K562 (cell line): Measurements from ENCODE around the gene PRND. TPM values are rescaled to one million over a fixed set of nuclear protein-coding genes. Genes with fewer than 3 reads are reported as not detected.

Experiments
- ATAC-seq: fragments of 200-7000 bp; cut with Tn5 transposase; 3 replicates; pipeline ENCODE4 v1.9.1; 2020; ENCODE audit warnings: moderate library complexity
- BruUV-seq: library from RNA; stranded (reverse); fragments of 400-500 nt; replicated peaks from 2 replicates; lab custom pipeline; 2021; lab: Mats Ljungman, UMichigan
- CTCF ChIA-PET: fragments of 300-600 bp; formaldehyde crosslinking; extraction: SDS; loops from one replicate; lab custom pipeline; 2021; ENCODE audit warnings: low intra/inter-chr PET ratio; lab: Yijun Ruan, JAX
- POLR2A ChIA-PET: fragments of 300-600, 350-650 bp; sonication (Branson Sonifier 250); formaldehyde crosslinking; extraction: SDS; loops from one replicate; lab custom pipeline; 2021; ENCODE audit warnings: antibody characterized with exemption, inconsistent platforms; lab: Yijun Ruan, JAX
- DNase-seq, 4 experiments: peaks; one replicate each; pipeline versions ENCODE4 v3.0.0 to v3.0.0-alpha.2; 2011 to 2018; ENCODE audit warnings: low spot score in 3 of 4, mixed read lengths in 3 of 4; ENCODE audit errors: extremely low read depth in 1 of 4
- FAIRE-seq: peaks from 2 replicates; lab custom pipeline; 2011; peaks lifted over from hg19 to GRCh38; lab: Jason Lieb, UNC
- H2AFZ ChIP-seq: 2 replicates; pipeline ENCODE4 v1.6.0; 2011; ENCODE audit warnings: low read depth, low read length, control low read depth, inconsistent platforms
- H3K27ac ChIP-seq: fragments of 200-600 bp; 3 replicates; pipeline ENCODE4 v1.8.0; 2011; ENCODE audit warnings: low read depth, mild to moderate bottlenecking, control low read depth, inconsistent platforms, low read length, moderate library complexity, mixed read lengths; ENCODE audit errors: extremely low read depth
- H3K27me3 ChIP-seq, 2 experiments: fragments of 300-600 bp in 1 of 2; 2 replicates in 1 of 2; 3 replicates in 1 of 2; pipeline versions ENCODE4 v1.6.0 to v1.8.0; 2011; ENCODE audit warnings: inconsistent platforms in 2 of 2, low read length in 2 of 2, mild to moderate bottlenecking in 1 of 2, mixed read lengths in 1 of 2, moderate library complexity in 1 of 2; ENCODE audit not compliant: control insufficient read depth in 2 of 2, insufficient read depth in 2 of 2
- H3K36me3 ChIP-seq: fragments of 300-600 bp; 3 replicates; pipeline ENCODE4 v1.8.0; 2011; ENCODE audit warnings: mild to moderate bottlenecking, low read length, inconsistent platforms; ENCODE audit not compliant: control insufficient read depth, insufficient read depth
- H3K4me1 ChIP-seq, 2 experiments: fragments of 200-600 bp in 1 of 2; replicated peaks in 1 of 2; 2 replicates in 1 of 2; 3 replicates in 1 of 2; pipeline versions ENCODE4 v1.5.1 to v1.8.0; 2011; ENCODE audit warnings: inconsistent platforms in 2 of 2, low read length in 2 of 2, mild to moderate bottlenecking in 1 of 2, mixed read lengths in 1 of 2, moderate library complexity in 1 of 2; ENCODE audit not compliant: control insufficient read depth in 2 of 2, insufficient read depth in 2 of 2
- H3K4me2 ChIP-seq: 2 replicates; pipeline ENCODE4 v1.6.1; 2011; ENCODE audit warnings: low read length, control low read depth, inconsistent platforms, mixed read lengths; ENCODE audit not compliant: insufficient read depth
- H3K4me3 ChIP-seq: fragments of 200-600 bp; sonication (generic), shearing (Covaris generic); 2 replicates; pipeline ENCODE4 v1.5.1; 2016; ENCODE audit warnings: control low read depth, inconsistent platforms
- H3K79me2 ChIP-seq: fragments of 200-600 bp; 3 replicates; pipeline ENCODE4 v1.8.0; 2011; ENCODE audit warnings: low read length, inconsistent platforms; ENCODE audit not compliant: control insufficient read depth, insufficient read depth
- H3K9ac ChIP-seq, 2 experiments: 2 replicates each; pipeline versions ENCODE4 v1.6.0 to v1.6.1; 2011; ENCODE audit warnings: low read depth in 2 of 2, low read length in 2 of 2, control low read depth in 1 of 2, inconsistent platforms in 1 of 2, mild to moderate bottlenecking in 1 of 2, mixed read lengths in 1 of 2; ENCODE audit not compliant: insufficient read depth in 1 of 2
- H3K9me1 ChIP-seq: one replicate; pipeline ENCODE4 v1.6.0; 2011; ENCODE audit warnings: inconsistent platforms, mild to moderate bottlenecking, low read length, moderate library complexity; ENCODE audit not compliant: control insufficient read depth, insufficient read depth
- H3K9me3 ChIP-seq: replicated peaks from 2 replicates; pipeline ENCODE4 v1.5.1; 2011; ENCODE audit warnings: low read depth, low read length, inconsistent platforms; ENCODE audit not compliant: control insufficient read depth, insufficient read depth
- H4K20me1 ChIP-seq: replicated peaks from 2 replicates; pipeline ENCODE4 v1.6.1; 2011; ENCODE audit warnings: low read length, inconsistent platforms, mixed read lengths; ENCODE audit not compliant: control insufficient read depth, insufficient read depth
- E2F4 ChIP-seq: sonication (generic); formaldehyde crosslinking; IDR thresholded peaks from 2 replicates; pipeline ENCODE4 v1.8.0; 2022; ENCODE audit warnings: mild to moderate bottlenecking, low read depth, missing genetic modification reagents
- HOMEZ ChIP-seq: fragments of 250-450 bp; sonication (Bioruptor Pico); IDR thresholded peaks from 2 replicates; pipeline ENCODE4 v1.4.0; 2020; ENCODE audit warnings: mild to moderate bottlenecking, moderate library complexity
- ZHX1 ChIP-seq: fragments of 150-350 bp; conservative IDR thresholded peaks from 2 replicates; pipeline ENCODE4 v1.6.1; 2014; ENCODE audit warnings: low read length
- ZNF121 ChIP-seq: sonication (generic); formaldehyde crosslinking; conservative IDR thresholded peaks from 2 replicates; pipeline ENCODE4 v1.8.0; 2022; ENCODE audit warnings: missing genetic modification reagents
- ZNF655 ChIP-seq: fragments of 250-450 bp; sonication (Bioruptor Pico); IDR thresholded peaks from 2 replicates; pipeline ENCODE4 v1.5.0; 2021
- ZSCAN32 ChIP-seq: fragments of 450-650 bp; formaldehyde crosslinking; IDR thresholded peaks from 2 replicates; pipeline ENCODE4 v1.4.0; 2020; ENCODE audit warnings: mild to moderate bottlenecking, moderate library complexity
- WGBS: fragments of 100-300 bp; shearing (Covaris generic); methylation state at CpG from one replicate; pipeline ENCODE4 v1.1.6; 2016; ENCODE audit warnings: low coverage, mixed read lengths; ENCODE audit not compliant: insufficient coverage; ENCODE audit errors: missing lambda C conversion rate; 5-methylcytosine and 5-hydroxymethylcytosine counted together
- in situ Hi-C: fragments of 300-500 bp; cut with MboI; formaldehyde crosslinking; loops from 4 replicates; pipeline ENCODE4 v1.15.0; 2018; ENCODE audit warnings: inconsistent platforms, mixed read lengths
- intact Hi-C: fragments of 100-400 bp; cut with micrococcal nuclease; formaldehyde crosslinking; loops from 2 replicates; pipeline ENCODE4 v1.14.2; 2022
- polyA plus RNA-seq, 8 experiments: library from polyadenylated mRNA; depleted of rRNA in 4 of 8; stranded (reverse) in 5 of 8; unstranded in 3 of 8; fragments of >200 nt; fragmentation: Nextera tagmentation in 2 of 8; fragmentation: Illumina TruSeq in 1 of 8; extraction: Ambion mirVana in 2 of 8; extraction: Trizol in 1 of 8; gene quantifications; 2 replicates each; pipeline versions ENCODE4 v1.2.1 to v1.2.3, GENCODE V29; 2011 to 2014; ENCODE audit warnings: inconsistent platforms in 1 of 8, missing spikeins in 1 of 8
- total RNA-seq, 7 experiments: library from RNA; depleted of rRNA in 6 of 7; stranded (reverse); fragments of >200 nt in 6 of 7; fragmentation: Illumina TruSeq in 2 of 7; extraction: Trizol in 2 of 7; gene quantifications; 2 replicates each; pipeline versions ENCODE4 v1.2.1 to v1.2.3, GENCODE V29; 2011 to 2021; ENCODE audit warnings: low replicate concordance in 1 of 7

The PRND gene
- total and polyA plus RNA-seq, 9 of the 15 experiments (the other 6 are each of a cell fraction or from before 2014, with no cell fraction given) = not detected

- Histone ChIP-seq H2AFZ (no peak overlapping the region), H3K4me2 (no peak overlapping the region), H3K79me2 (no peaks in the 10 kb centered on the region), H3K4me3 (no peak overlapping the region), H3K9ac (no peak overlapping the region), H3K9me1 (no peaks in the 10 kb centered on the region), H3K27me3 (peaks cover 0 to 27% of the 10 kb centered on the region in 2 experiments; a peak in 2 of 5 replicates), H3K4me1 (no peaks in the 10 kb centered on the region), H4K20me1 (no peaks in the 10 kb centered on the region), H3K27ac (no peak overlapping the region), H3K36me3 (no peaks in the 10 kb centered on the region), H3K9me3 (no peaks in the 10 kb centered on the region)
- in situ Hi-C loops = no loop called here
- ChIA-PET CTCF (no interaction called here), POLR2A (no interaction called here)
- FAIRE-seq = no peak
- peak in 2 of 4 experiments; percentile 12 to 23 for DNase-seq
- BruUV-seq = no TSS peak
- ATAC-seq = no peak
- WGBS = 0% methylated on average over 5 of the region's 6 CpGs
- intact Hi-C loops = no loop called here
- TF ChIP-seq ZNF121 (CRISPR knock-in tag) (no peak), HOMEZ (no peak), E2F4 (CRISPR knock-in tag) (no peak), ZSCAN32 (CRISPR knock-in tag) (no peak), ZNF655 (no peak), ZHX1 (no peak)
These were observed 9.1 kb downstream of the PRND start for GRCh38 chr20:4730780-4731179.
